GM13977 (cell line): Measurements from ENCODE around the gene TMEM237.

ENCODE experiments used
- DNase-seq: peaks from one replicate; pipeline ENCODE4 v3.0.0; 2012; ENCODE audit warnings: low spot score
- in situ Hi-C: fragments of 300-500 bp; cut with MboI; formaldehyde crosslinking; loops from one replicate; pipeline ENCODE4 v1.12.0; 2022; ENCODE audit warnings: low sequenced_read_pairs, low pct_unique_long_range_greater_than_20kb, mixed read lengths, inconsistent platforms; ENCODE audit not compliant: unreplicated experiment
- TF ChIP-seq, protein P1 (sequence below): IDR thresholded peaks from 2 replicates; pipeline ENCODE4 v1.5.1; 2012; ENCODE audit warnings: mild to moderate bottlenecking, control low read depth; ENCODE audit not compliant: insufficient read depth; ENCODE audit errors: extremely low read depth, missing control alignments

The TMEM237 gene, protein sequence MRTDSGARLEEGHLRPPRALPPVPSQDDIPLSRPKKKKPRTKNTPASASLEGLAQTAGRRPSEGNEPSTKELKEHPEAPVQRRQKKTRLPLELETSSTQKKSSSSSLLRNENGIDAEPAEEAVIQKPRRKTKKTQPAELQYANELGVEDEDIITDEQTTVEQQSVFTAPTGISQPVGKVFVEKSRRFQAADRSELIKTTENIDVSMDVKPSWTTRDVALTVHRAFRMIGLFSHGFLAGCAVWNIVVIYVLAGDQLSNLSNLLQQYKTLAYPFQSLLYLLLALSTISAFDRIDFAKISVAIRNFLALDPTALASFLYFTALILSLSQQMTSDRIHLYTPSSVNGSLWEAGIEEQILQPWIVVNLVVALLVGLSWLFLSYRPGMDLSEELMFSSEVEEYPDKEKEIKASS

DNA sequence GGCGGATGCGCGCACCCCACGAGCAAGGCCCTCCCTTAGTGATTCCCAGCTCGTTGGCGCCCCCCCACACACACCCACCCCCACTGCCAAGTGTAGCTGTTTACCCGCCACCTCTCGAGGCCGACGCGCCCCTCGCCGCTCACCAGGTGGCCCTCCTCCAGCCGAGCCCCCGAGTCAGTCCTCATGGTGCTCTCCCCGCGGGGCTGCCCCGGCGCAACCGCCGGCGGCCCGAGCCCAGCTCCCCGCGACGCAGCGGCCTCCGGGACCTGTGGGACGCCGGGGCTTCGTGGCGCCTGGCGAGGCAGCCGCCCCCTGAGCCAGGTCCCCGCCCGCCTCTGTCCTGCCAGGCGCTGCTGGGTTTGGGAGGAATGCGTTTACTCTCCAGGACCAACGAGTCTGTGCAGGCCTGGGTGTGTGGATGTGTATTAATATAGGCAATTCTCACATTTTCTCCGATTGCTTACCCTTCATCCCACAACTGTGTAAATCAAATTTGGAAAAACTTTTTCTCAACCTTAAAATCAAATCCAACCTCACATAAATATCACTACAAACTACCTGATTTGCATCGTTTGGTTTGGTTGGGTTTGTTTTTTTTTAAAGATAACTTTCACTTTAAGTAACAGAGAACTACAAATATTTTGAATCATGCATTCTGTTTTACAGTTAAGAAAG is at the start of gene TMEM237:
TSS of gene TMEM237 (minus strand) at position 288 of the 675 bp plus-strand sequence. CDS start at position 185, 103 bp downstream.
- TF ChIP-seq, protein P1, sequence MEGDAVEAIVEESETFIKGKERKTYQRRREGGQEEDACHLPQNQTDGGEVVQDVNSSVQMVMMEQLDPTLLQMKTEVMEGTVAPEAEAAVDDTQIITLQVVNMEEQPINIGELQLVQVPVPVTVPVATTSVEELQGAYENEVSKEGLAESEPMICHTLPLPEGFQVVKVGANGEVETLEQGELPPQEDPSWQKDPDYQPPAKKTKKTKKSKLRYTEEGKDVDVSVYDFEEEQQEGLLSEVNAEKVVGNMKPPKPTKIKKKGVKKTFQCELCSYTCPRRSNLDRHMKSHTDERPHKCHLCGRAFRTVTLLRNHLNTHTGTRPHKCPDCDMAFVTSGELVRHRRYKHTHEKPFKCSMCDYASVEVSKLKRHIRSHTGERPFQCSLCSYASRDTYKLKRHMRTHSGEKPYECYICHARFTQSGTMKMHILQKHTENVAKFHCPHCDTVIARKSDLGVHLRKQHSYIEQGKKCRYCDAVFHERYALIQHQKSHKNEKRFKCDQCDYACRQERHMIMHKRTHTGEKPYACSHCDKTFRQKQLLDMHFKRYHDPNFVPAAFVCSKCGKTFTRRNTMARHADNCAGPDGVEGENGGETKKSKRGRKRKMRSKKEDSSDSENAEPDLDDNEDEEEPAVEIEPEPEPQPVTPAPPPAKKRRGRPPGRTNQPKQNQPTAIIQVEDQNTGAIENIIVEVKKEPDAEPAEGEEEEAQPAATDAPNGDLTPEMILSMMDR: peak; percentile 25
- in situ Hi-C loops: no loop called here
- peak; percentile 79 for DNase-seq

DNA sequence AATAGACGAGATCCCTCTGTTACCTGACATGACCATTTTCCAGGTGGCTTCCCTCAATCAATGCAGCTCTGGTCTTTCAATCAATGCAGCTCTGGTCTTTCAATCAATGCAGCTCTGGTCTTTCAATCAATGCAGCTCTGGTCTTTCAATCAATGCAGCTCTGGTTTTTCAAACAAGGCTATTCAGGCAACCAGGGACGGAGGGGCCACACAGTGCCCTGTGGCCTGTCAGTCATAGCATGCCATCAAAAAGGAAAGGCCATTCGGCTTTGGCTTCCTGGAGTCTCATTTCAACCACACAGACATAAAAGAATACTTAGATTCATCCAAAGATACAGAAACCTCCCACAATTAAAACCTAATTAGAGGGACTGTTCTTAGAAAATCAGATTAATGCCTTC is 41.9 kb upstream of the TMEM237 start:
- DNase-seq: no peak
- TF ChIP-seq, protein P1: no peak
- in situ Hi-C loops: no loop called here

DNA sequence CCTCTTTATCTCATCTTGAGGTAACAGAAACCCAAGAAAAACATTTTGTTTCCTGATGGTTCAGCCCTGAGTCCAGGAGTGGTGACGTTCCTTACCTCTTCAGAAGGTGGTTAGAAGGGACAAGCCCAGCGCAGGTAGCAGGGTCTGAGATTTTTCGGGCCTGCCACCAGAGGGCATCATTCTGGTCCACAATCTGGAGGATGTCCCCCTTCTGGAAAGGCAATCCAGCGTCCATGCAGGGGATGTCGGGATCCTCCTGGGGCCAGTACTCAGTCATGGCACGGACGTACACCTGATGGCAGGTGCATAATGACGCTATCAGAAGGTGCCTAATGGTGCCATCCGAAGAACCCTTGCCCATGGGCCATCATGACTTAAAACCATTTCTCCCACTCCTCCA is 37.4 kb upstream of the TMEM237 start:
- peak; percentile 31 for DNase-seq
- in situ Hi-C loops: no loop called here
- TF ChIP-seq, protein P1: peak; percentile 52

DNA sequence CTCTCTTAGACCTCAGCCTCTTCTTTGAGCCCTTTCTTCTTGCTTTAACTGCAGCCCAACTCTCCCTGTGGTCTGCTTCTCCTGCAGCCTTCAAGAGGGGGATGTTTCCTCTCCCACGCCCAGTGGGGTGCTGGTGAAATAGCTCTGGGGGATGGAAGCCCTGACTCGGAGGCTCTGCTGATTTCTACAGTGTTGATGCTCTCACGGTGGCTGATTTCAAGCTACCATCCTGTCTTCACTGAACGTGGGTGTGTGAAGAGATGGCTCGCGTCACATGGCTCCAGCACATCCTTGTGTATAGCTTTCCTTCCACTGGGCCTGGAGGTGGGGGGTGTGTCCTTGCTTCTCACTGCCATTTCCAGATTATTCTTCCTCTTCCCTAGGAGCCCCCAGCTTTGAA is 35.1 kb upstream of the TMEM237 start:
- TF ChIP-seq, protein P1: no peak
- DNase-seq: no peak
- in situ Hi-C loops: no loop called here

DNA sequence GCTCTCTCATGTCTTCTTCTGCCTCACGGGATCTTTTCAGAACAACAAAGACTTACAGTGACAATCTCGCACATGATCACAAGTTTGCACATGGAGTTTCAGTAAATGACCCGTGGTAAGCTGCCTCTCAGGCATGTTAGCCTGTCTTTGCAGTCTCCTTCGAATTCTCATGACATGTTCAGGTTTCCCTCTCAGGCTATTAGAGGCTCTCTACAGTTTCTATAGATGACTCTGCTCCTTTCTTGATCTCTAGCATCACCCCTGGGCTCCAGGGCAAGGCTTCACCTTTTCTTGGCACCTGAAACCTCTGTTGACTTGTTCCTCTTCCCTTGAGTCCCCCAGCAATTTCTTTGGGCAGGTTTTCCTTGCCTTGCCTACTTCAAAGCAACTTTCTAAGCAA is 32.2 kb upstream of the TMEM237 start:
- in situ Hi-C loops: no loop called here
- DNase-seq: no peak
- TF ChIP-seq, protein P1: no peak

DNA sequence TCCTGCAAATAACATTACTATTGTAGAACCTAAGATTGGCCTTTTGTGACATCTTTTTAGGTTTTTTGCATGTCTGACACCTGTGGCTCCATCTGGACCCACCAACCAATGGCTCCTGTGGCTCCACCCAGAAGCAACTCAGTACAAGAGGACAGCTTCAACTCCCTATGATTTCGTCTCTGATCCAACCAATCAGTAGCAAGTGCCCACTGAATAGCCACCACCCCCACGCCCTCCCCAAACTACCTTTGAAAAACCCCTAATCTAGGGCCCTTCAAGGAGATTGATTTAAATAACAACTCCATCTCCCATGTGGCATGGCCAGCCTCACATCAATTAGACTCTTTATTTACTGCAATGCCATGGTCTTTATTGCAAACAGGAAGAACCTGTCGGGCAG is 31.5 kb upstream of the TMEM237 start:
- TF ChIP-seq, protein P1: no peak
- in situ Hi-C loops: no loop called here
- DNase-seq: no peak
